ENCODE results near the gene GPR12.

DNA sequence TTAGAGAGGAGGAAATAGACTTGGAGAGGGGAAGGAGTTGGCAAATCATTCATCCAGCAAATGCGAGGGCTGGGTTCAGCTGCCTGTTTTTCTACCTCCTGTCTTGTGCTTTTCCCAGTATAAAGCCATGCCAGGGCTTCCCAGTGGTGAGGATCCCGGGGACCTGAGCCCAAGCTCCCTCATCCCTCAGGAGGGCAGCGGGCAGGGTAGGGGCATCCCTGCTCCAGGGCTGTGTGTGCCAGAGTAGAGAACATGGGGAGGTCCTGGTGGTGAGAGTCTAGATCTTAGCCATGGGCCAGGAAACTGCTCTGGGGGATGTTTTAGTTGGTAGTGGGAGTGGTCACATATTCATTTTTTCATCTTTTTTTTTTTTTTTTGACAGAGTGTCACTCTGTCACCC, 43.6 kb downstream of the GPR12 start:
- TF ChIP-seq, protein P1, sequence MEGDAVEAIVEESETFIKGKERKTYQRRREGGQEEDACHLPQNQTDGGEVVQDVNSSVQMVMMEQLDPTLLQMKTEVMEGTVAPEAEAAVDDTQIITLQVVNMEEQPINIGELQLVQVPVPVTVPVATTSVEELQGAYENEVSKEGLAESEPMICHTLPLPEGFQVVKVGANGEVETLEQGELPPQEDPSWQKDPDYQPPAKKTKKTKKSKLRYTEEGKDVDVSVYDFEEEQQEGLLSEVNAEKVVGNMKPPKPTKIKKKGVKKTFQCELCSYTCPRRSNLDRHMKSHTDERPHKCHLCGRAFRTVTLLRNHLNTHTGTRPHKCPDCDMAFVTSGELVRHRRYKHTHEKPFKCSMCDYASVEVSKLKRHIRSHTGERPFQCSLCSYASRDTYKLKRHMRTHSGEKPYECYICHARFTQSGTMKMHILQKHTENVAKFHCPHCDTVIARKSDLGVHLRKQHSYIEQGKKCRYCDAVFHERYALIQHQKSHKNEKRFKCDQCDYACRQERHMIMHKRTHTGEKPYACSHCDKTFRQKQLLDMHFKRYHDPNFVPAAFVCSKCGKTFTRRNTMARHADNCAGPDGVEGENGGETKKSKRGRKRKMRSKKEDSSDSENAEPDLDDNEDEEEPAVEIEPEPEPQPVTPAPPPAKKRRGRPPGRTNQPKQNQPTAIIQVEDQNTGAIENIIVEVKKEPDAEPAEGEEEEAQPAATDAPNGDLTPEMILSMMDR (IDR thresholded peaks at IDR 0.05) = no peak
- no peak for TF ChIP-seq ZFX (IDR thresholded peaks at IDR 0.05; ENCODE audit: borderline replicate concordance)

Measured in 22Rv1 (cell line).